Measurements from ENCODE around the gene PJA2.

Gene PJA2

DNA sequence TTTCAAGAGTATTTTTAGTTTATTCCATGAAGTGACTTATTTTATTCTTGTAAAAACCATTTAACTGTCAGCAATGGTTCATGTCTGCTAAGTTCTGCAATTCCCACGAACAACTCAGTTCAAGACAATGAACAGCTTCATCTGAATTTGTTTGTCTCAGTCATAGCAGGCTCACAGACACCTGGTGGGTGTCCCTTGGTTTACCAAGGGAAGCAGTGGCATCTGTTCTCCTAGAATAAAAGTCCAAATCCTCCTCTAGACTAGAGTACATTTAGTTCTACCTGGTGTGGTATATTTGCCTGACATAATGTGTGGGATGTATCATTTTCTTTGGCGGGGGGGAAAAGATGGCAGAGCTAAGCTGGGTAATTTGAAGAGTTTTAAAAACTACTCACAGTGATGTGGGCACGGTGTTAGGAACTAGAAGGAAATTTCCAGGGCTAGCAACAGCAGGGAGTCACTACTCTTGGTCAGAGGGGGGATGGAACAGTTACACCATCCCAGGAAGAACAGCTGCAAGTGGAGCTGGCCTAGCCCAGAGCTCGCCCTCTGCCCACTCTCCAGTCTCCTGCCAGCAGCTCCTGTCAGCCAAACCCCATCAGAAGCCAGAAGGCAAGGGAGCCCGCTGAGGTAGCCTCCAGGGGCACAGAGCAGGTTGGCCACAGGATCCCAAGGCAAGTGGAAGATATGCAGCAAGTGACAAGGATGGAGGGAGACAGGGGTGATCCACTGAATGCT is 100.3 kb downstream of the PJA2 start:
- no peak for DNase-seq (ENCODE audit: low read depth in 1 of 2, low spot score in 1 of 2)
- H3K4me3 ChIP-seq (replicated peaks; ENCODE audit: insufficient read depth, low read length) = no peak overlapping the region

DNA sequence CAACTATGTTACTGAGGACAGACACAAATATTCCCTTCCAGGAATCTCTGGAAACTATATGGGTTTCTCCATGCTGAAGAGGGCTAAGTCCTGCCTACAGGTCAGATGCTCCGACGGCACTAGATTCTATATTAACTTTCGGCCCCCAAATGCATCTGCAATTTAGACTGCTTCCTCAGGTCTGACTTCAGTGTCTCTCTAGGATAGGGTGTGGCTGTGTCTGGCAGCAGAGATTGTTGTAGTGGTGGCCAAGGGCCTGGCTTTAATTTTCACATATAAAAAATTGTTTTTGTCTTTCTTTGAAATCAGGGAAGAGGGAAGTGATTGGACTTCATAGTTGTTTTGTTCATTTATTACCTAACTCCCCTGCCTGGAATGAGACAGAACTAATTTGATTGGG is 101.8 kb downstream of the PJA2 start:
- Histone ChIP-seq H3K27me3 (ENCODE audit: insufficient read depth, poor library complexity, severe bottlenecking) (no peaks in the 10 kb centered on the region), H3K27ac (replicated peaks) (no peak overlapping the region), H3K4me3 (replicated peaks; ENCODE audit: insufficient read depth, low read length) (no peak overlapping the region)
- DNase-seq (ENCODE audit: low read depth in 1 of 2, low spot score in 1 of 2) = no peak
- no peak for TF ChIP-seq POLR2AphosphoS5 (IDR thresholded peaks at IDR 0.05; ENCODE audit: low read depth)
- TF ChIP-seq, protein P1, sequence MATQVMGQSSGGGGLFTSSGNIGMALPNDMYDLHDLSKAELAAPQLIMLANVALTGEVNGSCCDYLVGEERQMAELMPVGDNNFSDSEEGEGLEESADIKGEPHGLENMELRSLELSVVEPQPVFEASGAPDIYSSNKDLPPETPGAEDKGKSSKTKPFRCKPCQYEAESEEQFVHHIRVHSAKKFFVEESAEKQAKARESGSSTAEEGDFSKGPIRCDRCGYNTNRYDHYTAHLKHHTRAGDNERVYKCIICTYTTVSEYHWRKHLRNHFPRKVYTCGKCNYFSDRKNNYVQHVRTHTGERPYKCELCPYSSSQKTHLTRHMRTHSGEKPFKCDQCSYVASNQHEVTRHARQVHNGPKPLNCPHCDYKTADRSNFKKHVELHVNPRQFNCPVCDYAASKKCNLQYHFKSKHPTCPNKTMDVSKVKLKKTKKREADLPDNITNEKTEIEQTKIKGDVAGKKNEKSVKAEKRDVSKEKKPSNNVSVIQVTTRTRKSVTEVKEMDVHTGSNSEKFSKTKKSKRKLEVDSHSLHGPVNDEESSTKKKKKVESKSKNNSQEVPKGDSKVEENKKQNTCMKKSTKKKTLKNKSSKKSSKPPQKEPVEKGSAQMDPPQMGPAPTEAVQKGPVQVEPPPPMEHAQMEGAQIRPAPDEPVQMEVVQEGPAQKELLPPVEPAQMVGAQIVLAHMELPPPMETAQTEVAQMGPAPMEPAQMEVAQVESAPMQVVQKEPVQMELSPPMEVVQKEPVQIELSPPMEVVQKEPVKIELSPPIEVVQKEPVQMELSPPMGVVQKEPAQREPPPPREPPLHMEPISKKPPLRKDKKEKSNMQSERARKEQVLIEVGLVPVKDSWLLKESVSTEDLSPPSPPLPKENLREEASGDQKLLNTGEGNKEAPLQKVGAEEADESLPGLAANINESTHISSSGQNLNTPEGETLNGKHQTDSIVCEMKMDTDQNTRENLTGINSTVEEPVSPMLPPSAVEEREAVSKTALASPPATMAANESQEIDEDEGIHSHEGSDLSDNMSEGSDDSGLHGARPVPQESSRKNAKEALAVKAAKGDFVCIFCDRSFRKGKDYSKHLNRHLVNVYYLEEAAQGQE (IDR thresholded peaks at IDR 0.05; ENCODE audit: insufficient replicate concordance, low read depth) = no peak
- no peak for TF ChIP-seq GABPA (IDR thresholded peaks at IDR 0.05; ENCODE audit: low read depth)

More for the DNA sequence above, 100.3 kb downstream of the PJA2 start:
- Histone ChIP-seq H3K27me3 (ENCODE audit: insufficient read depth, poor library complexity, severe bottlenecking) (no peaks in the 10 kb centered on the region), H3K27ac (replicated peaks) (no peak overlapping the region)
- TF ChIP-seq, protein P2, sequence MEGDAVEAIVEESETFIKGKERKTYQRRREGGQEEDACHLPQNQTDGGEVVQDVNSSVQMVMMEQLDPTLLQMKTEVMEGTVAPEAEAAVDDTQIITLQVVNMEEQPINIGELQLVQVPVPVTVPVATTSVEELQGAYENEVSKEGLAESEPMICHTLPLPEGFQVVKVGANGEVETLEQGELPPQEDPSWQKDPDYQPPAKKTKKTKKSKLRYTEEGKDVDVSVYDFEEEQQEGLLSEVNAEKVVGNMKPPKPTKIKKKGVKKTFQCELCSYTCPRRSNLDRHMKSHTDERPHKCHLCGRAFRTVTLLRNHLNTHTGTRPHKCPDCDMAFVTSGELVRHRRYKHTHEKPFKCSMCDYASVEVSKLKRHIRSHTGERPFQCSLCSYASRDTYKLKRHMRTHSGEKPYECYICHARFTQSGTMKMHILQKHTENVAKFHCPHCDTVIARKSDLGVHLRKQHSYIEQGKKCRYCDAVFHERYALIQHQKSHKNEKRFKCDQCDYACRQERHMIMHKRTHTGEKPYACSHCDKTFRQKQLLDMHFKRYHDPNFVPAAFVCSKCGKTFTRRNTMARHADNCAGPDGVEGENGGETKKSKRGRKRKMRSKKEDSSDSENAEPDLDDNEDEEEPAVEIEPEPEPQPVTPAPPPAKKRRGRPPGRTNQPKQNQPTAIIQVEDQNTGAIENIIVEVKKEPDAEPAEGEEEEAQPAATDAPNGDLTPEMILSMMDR (IDR thresholded peaks at IDR 0.05; ENCODE audit: insufficient read depth, low read length) = no peak
- no peak for TF ChIP-seq POLR2AphosphoS5 (IDR thresholded peaks at IDR 0.05; ENCODE audit: low read depth)
- no peak for TF ChIP-seq SPI1 (IDR thresholded peaks at IDR 0.05; ENCODE audit: borderline replicate concordance, low read depth)
- TF ChIP-seq, protein P1 (IDR thresholded peaks at IDR 0.05; ENCODE audit: insufficient replicate concordance, low read depth) = no peak
- TF ChIP-seq GABPA (IDR thresholded peaks at IDR 0.05; ENCODE audit: low read depth) = no peak

DNA sequence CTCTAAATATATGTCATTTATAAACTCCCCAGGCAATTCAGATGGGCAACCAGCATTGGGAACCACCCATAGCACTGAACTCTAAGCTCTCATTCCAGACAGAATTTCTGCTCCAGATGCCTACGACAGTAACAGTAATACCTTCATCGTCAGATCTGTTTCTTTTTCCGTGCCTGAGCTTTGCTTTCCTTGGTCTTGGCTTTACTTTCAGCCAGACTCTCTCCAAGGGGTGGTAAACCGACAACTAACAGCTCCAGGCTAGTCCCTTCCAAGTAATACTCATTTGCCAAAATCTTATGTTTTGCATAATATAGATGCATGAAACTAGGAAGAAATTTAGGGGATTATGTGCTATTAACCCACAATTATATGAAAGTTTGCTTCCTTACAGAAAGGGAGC is 102.3 kb downstream of the PJA2 start:
- no peak overlapping the region for H3K27ac ChIP-seq (replicated peaks)
- TF ChIP-seq, protein P2 (IDR thresholded peaks at IDR 0.05; ENCODE audit: insufficient read depth, low read length) = no peak
- TF ChIP-seq POLR2AphosphoS5 (IDR thresholded peaks at IDR 0.05; ENCODE audit: low read depth) = no peak
- no peak for TF ChIP-seq GABPA (IDR thresholded peaks at IDR 0.05; ENCODE audit: low read depth)
- TF ChIP-seq SPI1 (IDR thresholded peaks at IDR 0.05; ENCODE audit: borderline replicate concordance, low read depth) = no peak
- TF ChIP-seq, protein P1 (IDR thresholded peaks at IDR 0.05; ENCODE audit: insufficient replicate concordance, low read depth) = no peak
- H3K4me3 ChIP-seq (replicated peaks; ENCODE audit: insufficient read depth, low read length) = no peak overlapping the region
- no peaks in the 10 kb centered on the region for H3K27me3 ChIP-seq (ENCODE audit: insufficient read depth, poor library complexity, severe bottlenecking)
- no peak for DNase-seq (ENCODE audit: low read depth in 1 of 2, low spot score in 1 of 2)

Data from HL-60 (cell line).